HG02759 (cell line): ENCODE results near the gene VSIR.

Experiments
- ATAC-seq: cut with Tn5 transposase; IDR thresholded peaks from one replicate; pipeline ENCODE4 v1.9.1; 2021; ENCODE audit warnings: mild to moderate bottlenecking, moderate library complexity; ENCODE audit not compliant: unreplicated experiment

The VSIR gene

GRCh38 chr10:71749396-71749795 lies 23.9 kb downstream of the VSIR start:
- no peak for ATAC-seq

- peak; percentile 58 for ATAC-seq
These were observed 24.6 kb downstream of the VSIR start for GRCh38 chr10:71748671-71749191.

- ATAC-seq: no peak
These were observed 25.5 kb downstream of the VSIR start for GRCh38 chr10:71747551-71748523.

- no peak for ATAC-seq
These were observed 26.2 kb downstream of the VSIR start for GRCh38 chr10:71747039-71747531.

GRCh38 chr10:71746344-71747037 lies 26.8 kb downstream of the VSIR start:
- ATAC-seq: no peak

GRCh38 chr10:71745664-71746250 lies 27.6 kb downstream of the VSIR start:
- no peak for ATAC-seq

GRCh38 chr10:71744897-71745663 lies 28.2 kb downstream of the VSIR start:
- no peak for ATAC-seq

- no peak for ATAC-seq
These were observed 29.5 kb downstream of the VSIR start for GRCh38 chr10:71743866-71744265.

GRCh38 chr10:71743089-71743838 lies 30.1 kb downstream of the VSIR start:
- ATAC-seq: no peak

- ATAC-seq: no peak
These were observed 30.8 kb downstream of the VSIR start for GRCh38 chr10:71742301-71743088.

GRCh38 chr10:71741671-71742070 lies 31.6 kb downstream of the VSIR start:
- ATAC-seq: no peak

- ATAC-seq: no peak
These were observed 32.3 kb downstream of the VSIR start for GRCh38 chr10:71741029-71741428.

GRCh38 chr10:71740069-71740653 lies 33.2 kb downstream of the VSIR start:
- ATAC-seq: no peak

- ATAC-seq: no peak
These were observed 33.9 kb downstream of the VSIR start for GRCh38 chr10:71739358-71739900.

GRCh38 chr10:71737834-71738197 lies 35.5 kb downstream of the VSIR start:
- ATAC-seq: no peak

- ATAC-seq: no peak
These were observed 36.1 kb downstream of the VSIR start for GRCh38 chr10:71737001-71737833.

- ATAC-seq: no peak
These were observed 36.8 kb downstream of the VSIR start for GRCh38 chr10:71736570-71736952.
